ENCODE results near the gene NTNG2. TPM values are rescaled to one million over a fixed set of nuclear protein-coding genes. Genes with fewer than 3 reads are reported as not detected.

NTNG2 gene
- total RNA-seq, 1 donor from 2014 or later: 1.0 TPM

DNA sequence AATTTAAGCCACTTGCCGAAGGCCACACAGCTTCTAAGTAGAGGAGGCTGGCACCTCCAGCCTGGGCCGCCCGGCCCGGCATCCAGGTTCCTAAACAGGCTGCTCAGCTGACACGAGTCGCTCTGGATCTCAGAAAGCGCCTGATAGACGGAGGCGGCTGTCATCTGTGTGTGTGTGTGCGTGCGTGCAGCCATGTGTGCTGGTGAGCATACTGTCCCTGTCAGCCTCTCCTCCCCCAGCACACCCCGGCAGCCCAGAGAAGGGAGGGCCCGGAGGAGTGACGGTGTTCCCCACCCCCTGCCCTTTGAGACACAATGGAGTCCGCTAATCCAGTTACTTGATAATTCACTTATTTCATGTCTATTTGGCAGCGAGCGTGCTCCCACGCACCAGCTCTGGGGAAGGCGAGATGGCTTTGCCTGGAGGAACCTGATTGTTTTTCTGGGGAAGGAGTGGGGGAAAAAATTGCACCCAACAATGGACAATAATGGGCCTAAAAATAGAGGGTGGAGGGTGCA is 20.0 kb downstream of the NTNG2 start:
- peak; percentile 62 for DNase-seq (ENCODE audit: low spot score)
- Histone ChIP-seq H3F3A (ENCODE audit: low read depth) (peaks cover 38% of the 10 kb centered on the region), H3K4me3 (no peak overlapping the region), H3K9ac (no peak overlapping the region), H2AFZ (replicated peaks) (no peak overlapping the region), H3K4me1 (peaks cover 55% of the 10 kb centered on the region), H3K4me2 (peak overlapping the region; percentile 65), H3K79me2 (ENCODE audit: low read depth) (no peaks in the 10 kb centered on the region), H3K27ac (no peak overlapping the region), H3K27me3 (no peaks in the 10 kb centered on the region), H3K9me3 (ENCODE audit: low read depth) (no peaks in the 10 kb centered on the region), H3K36me3 (no peaks in the 10 kb centered on the region), H4K20me1 (ENCODE audit: low read depth) (no peaks in the 10 kb centered on the region)
- TF ChIP-seq EZH2phosphoT487 (IDR thresholded peaks at IDR 0.05) (no peak), EZH2 (IDR thresholded peaks at IDR 0.05) (no peak)
- TF ChIP-seq, protein P1, sequence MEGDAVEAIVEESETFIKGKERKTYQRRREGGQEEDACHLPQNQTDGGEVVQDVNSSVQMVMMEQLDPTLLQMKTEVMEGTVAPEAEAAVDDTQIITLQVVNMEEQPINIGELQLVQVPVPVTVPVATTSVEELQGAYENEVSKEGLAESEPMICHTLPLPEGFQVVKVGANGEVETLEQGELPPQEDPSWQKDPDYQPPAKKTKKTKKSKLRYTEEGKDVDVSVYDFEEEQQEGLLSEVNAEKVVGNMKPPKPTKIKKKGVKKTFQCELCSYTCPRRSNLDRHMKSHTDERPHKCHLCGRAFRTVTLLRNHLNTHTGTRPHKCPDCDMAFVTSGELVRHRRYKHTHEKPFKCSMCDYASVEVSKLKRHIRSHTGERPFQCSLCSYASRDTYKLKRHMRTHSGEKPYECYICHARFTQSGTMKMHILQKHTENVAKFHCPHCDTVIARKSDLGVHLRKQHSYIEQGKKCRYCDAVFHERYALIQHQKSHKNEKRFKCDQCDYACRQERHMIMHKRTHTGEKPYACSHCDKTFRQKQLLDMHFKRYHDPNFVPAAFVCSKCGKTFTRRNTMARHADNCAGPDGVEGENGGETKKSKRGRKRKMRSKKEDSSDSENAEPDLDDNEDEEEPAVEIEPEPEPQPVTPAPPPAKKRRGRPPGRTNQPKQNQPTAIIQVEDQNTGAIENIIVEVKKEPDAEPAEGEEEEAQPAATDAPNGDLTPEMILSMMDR (IDR thresholded peaks at IDR 0.05): no peak
- Mint-ChIP-seq H3K27ac (peak overlapping the region; percentile 81), H3K9me3 (no peaks in the 10 kb centered on the region), H3K4me3 (peak overlapping the region; percentile 72), H3K36me3 (no peaks in the 10 kb centered on the region), H3K27me3 (ENCODE audit: insufficient read depth, low read depth) (peaks cover 20% of the 10 kb centered on the region), H3K4me1 (peaks cover 50% of the 10 kb centered on the region)

DNA sequence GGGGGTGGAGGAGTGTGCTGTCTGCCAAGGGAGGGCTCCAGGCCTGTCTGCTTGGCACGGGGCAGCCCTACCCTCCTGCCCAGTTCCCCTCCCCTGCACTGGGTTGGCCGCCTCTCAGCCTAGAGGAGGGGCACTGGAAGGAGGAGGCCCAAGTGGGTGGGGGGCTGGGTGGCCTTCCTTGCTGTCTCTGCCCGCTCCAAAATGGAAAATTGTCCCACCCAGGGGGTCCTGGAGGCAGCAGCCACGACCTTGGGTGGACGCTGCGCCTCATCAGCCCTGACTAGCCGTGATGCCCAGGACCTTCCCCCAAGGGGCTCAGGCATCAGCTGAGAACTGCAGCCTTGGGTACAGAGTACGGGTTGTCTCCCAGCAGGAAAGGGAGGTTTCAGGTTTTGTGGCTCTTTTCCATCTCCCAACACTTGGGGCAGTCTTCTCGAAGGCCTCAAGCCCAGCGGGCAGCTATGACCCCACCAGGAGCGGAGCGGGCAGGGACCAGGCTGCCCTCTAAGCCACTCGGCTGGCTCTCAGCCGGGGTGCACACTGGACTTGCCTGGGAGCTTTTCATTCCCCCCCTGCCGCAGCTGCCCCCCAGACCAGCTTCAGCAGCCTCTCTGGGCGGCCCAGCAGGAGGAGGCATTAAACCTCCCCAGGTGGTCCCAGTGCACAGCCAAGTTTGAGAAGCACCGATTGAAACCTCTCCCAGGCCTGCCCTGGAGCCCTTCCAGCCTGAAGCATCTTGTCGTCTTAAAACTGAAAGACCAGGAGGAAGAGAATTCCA is 20.6 kb downstream of the NTNG2 start:
- Histone ChIP-seq H4K20me1 (ENCODE audit: low read depth) (no peaks in the 10 kb centered on the region), H3F3A (ENCODE audit: low read depth) (peaks cover 44% of the 10 kb centered on the region), H3K27me3 (no peaks in the 10 kb centered on the region), H2AFZ (replicated peaks) (no peak overlapping the region), H3K9me3 (ENCODE audit: low read depth) (no peaks in the 10 kb centered on the region), H3K27ac (no peak overlapping the region), H3K79me2 (ENCODE audit: low read depth) (no peaks in the 10 kb centered on the region), H3K4me2 (peak overlapping the region; percentile 65), H3K4me1 (peaks cover 61% of the 10 kb centered on the region), H3K4me3 (no peak overlapping the region), H3K36me3 (no peaks in the 10 kb centered on the region), H3K9ac (no peak overlapping the region)
- peak; percentile 55 for DNase-seq (ENCODE audit: low spot score)
- Mint-ChIP-seq H3K4me1 (peaks cover 55% of the 10 kb centered on the region), H3K9me3 (no peaks in the 10 kb centered on the region), H3K36me3 (no peaks in the 10 kb centered on the region), H3K27ac (peak overlapping the region; percentile 72), H3K27me3 (ENCODE audit: insufficient read depth, low read depth) (peaks cover 20% of the 10 kb centered on the region), H3K4me3 (no peak overlapping the region)
- TF ChIP-seq, protein P1 (IDR thresholded peaks at IDR 0.05): peak; percentile 46
- TF ChIP-seq EZH2phosphoT487 (IDR thresholded peaks at IDR 0.05): no peak

DNA sequence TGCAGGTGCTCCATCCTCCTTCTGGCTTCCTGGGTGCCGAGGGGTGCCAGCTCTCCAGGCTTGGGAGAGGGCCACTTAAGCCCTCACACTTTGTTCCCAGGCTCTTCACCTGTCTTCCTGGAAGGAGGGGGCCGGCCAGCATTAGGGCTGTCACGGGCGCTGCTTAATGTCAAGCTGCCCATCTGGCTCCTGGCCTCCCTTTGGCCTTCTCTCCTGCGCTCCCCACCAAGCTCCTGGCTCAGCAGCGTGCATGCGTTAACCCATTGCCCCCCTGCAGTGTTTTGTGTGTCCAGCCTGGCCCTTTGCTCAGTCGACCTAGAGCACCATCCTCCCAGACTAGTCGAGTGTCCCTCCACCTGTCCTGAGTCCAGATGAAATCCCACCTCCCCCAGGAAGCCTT is 21.3 kb downstream of the NTNG2 start:
- peaks cover 59% of the 10 kb centered on the region for H3K4me1 Mint-ChIP-seq
- Histone ChIP-seq H3K27me3 (no peaks in the 10 kb centered on the region), H2AFZ (replicated peaks) (no peak overlapping the region), H3K4me1 (peaks cover 61% of the 10 kb centered on the region), H3K79me2 (ENCODE audit: low read depth) (no peaks in the 10 kb centered on the region), H3K36me3 (no peaks in the 10 kb centered on the region), H3F3A (ENCODE audit: low read depth) (peaks cover 48% of the 10 kb centered on the region), H4K20me1 (ENCODE audit: low read depth) (no peaks in the 10 kb centered on the region), H3K27ac (no peak overlapping the region), H3K9me3 (ENCODE audit: low read depth) (no peaks in the 10 kb centered on the region), H3K4me3 (no peak overlapping the region), H3K4me2 (peak overlapping the region; percentile 65), H3K9ac (no peak overlapping the region)
- H3K9me3 Mint-ChIP-seq: no peaks in the 10 kb centered on the region
- TF ChIP-seq EZH2 (IDR thresholded peaks at IDR 0.05): no peak
- TF ChIP-seq, protein P1 (IDR thresholded peaks at IDR 0.05): no peak
- no peak for TF ChIP-seq EZH2phosphoT487 (IDR thresholded peaks at IDR 0.05)
- no peaks in the 10 kb centered on the region for H3K36me3 Mint-ChIP-seq
- peaks cover 20% of the 10 kb centered on the region for H3K27me3 Mint-ChIP-seq (ENCODE audit: insufficient read depth, low read depth)
- H3K27ac Mint-ChIP-seq: no peak overlapping the region
- no peak for DNase-seq (ENCODE audit: low spot score)
- H3K4me3 Mint-ChIP-seq: no peak overlapping the region
